H9 (cell line): ENCODE results near the gene HDAC7. TPM values are rescaled to one million over a fixed set of nuclear protein-coding genes. Genes with fewer than 3 reads are reported as not detected.

ENCODE experiments used
- DNase-seq: peaks from one replicate; pipeline ENCODE4 v3.0.0-alpha.2; 2017
- H2AFZ ChIP-seq: one replicate; pipeline ENCODE4 v1.6.1; 2013; ENCODE audit warnings: mild to moderate bottlenecking, low read length, control low read depth, moderate library complexity
- H2AK5ac ChIP-seq: 2 replicates; pipeline ENCODE4 v1.6.1; 2013; ENCODE audit warnings: low read length, control low read depth, mixed read lengths; ENCODE audit not compliant: insufficient read length
- H2BK120ac ChIP-seq: one replicate; pipeline ENCODE4 v1.6.1; 2013; ENCODE audit warnings: low read depth, mild to moderate bottlenecking, low read length, control low read depth, inconsistent platforms; ENCODE audit not compliant: poor library complexity, severe bottlenecking
- H2BK12ac ChIP-seq: 2 replicates; pipeline ENCODE4 v1.6.1; 2013; ENCODE audit warnings: low read length, control low read depth, mixed read lengths, low read depth; ENCODE audit not compliant: insufficient read length
- H2BK15ac ChIP-seq: 2 replicates; pipeline ENCODE4 v1.6.1; 2013; ENCODE audit warnings: low read depth, low read length, control low read depth
- H2BK20ac ChIP-seq: one replicate; pipeline ENCODE4 v1.6.1; 2013; ENCODE audit warnings: low read depth, mild to moderate bottlenecking, low read length, control low read depth, inconsistent platforms; ENCODE audit not compliant: poor library complexity, severe bottlenecking
- H2BK5ac ChIP-seq: 2 replicates; pipeline ENCODE4 v1.6.1; 2013; ENCODE audit warnings: low read length, control low read depth, mixed read lengths; ENCODE audit not compliant: insufficient read length
- H3K14ac ChIP-seq: 2 replicates; pipeline ENCODE4 v1.6.1; 2013; ENCODE audit warnings: low read length, control low read depth; ENCODE audit not compliant: insufficient read depth
- H3K18ac ChIP-seq: 2 replicates; pipeline ENCODE4 v1.6.1; 2013; ENCODE audit warnings: low read depth, mild to moderate bottlenecking, mixed read lengths, low read length, control low read depth; ENCODE audit not compliant: insufficient read length
- H3K23ac ChIP-seq: 2 replicates; pipeline ENCODE4 v1.6.1; 2013; ENCODE audit warnings: low read length, control low read depth, mixed read lengths, low read depth; ENCODE audit not compliant: insufficient read length
- H3K23me2 ChIP-seq: 2 replicates; pipeline ENCODE4 v1.6.1; 2013; ENCODE audit warnings: low read depth, mild to moderate bottlenecking, mixed read lengths, low read length, control low read depth; ENCODE audit not compliant: insufficient read length, poor library complexity, severe bottlenecking
- H3K27ac ChIP-seq: 2 replicates; pipeline ENCODE4 v1.5.1; 2013; ENCODE audit warnings: low read length, control low read depth, mixed read lengths, low read depth; ENCODE audit not compliant: insufficient read length
- H3K27me3 ChIP-seq: 2 replicates; pipeline ENCODE4 v1.6.1; 2013; ENCODE audit warnings: low read length, control low read depth, inconsistent platforms; ENCODE audit not compliant: insufficient read depth
- H3K4ac ChIP-seq: 2 replicates; pipeline ENCODE4 v1.6.1; 2013; ENCODE audit warnings: low read depth, mild to moderate bottlenecking, control low read depth, inconsistent platforms, low read length, moderate library complexity
- H3K4me1 ChIP-seq: 2 replicates; pipeline ENCODE4 v1.6.1; 2013; ENCODE audit warnings: low read length, control low read depth, inconsistent platforms; ENCODE audit not compliant: insufficient read depth
- H3K4me2 ChIP-seq: 2 replicates; pipeline ENCODE4 v1.6.1; 2013; ENCODE audit warnings: low read length, control low read depth, mixed read lengths; ENCODE audit not compliant: insufficient read length, insufficient read depth
- H3K56ac ChIP-seq: 2 replicates; pipeline ENCODE4 v1.6.1; 2013; ENCODE audit warnings: low read depth, mild to moderate bottlenecking, mixed read lengths, low read length, control low read depth; ENCODE audit not compliant: insufficient read length
- H3K79me1 ChIP-seq: 2 replicates; pipeline ENCODE4 v1.6.1; 2013; ENCODE audit warnings: low read depth, mild to moderate bottlenecking, moderate library complexity, low read length, control low read depth, inconsistent platforms; ENCODE audit not compliant: insufficient read depth, poor library complexity, severe bottlenecking
- H3K79me2 ChIP-seq: 2 replicates; pipeline ENCODE4 v1.6.1; 2013; ENCODE audit warnings: low read length, control low read depth, inconsistent platforms; ENCODE audit not compliant: insufficient read depth
- H3K9ac ChIP-seq: 2 replicates; pipeline ENCODE4 v1.6.1; 2013; ENCODE audit warnings: low read length, control low read depth, mixed read lengths; ENCODE audit not compliant: insufficient read length; ENCODE audit errors: extremely low read depth
- H3K9me3 ChIP-seq: one replicate; pipeline ENCODE4 v1.6.1; 2013; ENCODE audit warnings: low read depth, low read length, inconsistent platforms; ENCODE audit not compliant: control insufficient read depth
- H3T11ph ChIP-seq: one replicate; pipeline ENCODE4 v1.6.1; 2013; ENCODE audit warnings: mild to moderate bottlenecking, low read length, control low read depth, inconsistent platforms
- H4K20me1 ChIP-seq: one replicate; pipeline ENCODE4 v1.6.1; 2013; ENCODE audit not compliant: control insufficient read depth, insufficient read length, insufficient read depth
- H4K5ac ChIP-seq: 2 replicates; pipeline ENCODE4 v1.6.1; 2013; ENCODE audit warnings: low read depth, mild to moderate bottlenecking, mixed read lengths, low read length, control low read depth; ENCODE audit not compliant: insufficient read length
- H4K8ac ChIP-seq: replicated peaks from 2 replicates; pipeline ENCODE4 v1.6.1; 2013; ENCODE audit warnings: low read length, control low read depth, mixed read lengths, low read depth; ENCODE audit not compliant: insufficient read length
- H4K91ac ChIP-seq: 2 replicates; pipeline ENCODE4 v1.6.1; 2013; ENCODE audit warnings: low read depth, mild to moderate bottlenecking, moderate library complexity, mixed read lengths, low read length, control low read depth; ENCODE audit not compliant: insufficient read length
- H3K27ac Mint-ChIP-seq, 3 experiments: 2 replicates in 2 of 3; 3 replicates in 1 of 3; pipeline ENCODE4 v1.8.0; 2020 to 2021; ENCODE audit warnings: mixed read lengths in 3 of 3, mild to moderate bottlenecking in 1 of 3, moderate library complexity in 1 of 3
- H3K27me3 Mint-ChIP-seq: 2 replicates; pipeline ENCODE4 v1.8.0; 2021; ENCODE audit warnings: low read depth, mild to moderate bottlenecking, moderate library complexity, mixed read lengths
- H3K36me3 Mint-ChIP-seq, 3 experiments: 2 replicates in 2 of 3; 3 replicates in 1 of 3; pipeline ENCODE4 v1.8.0; 2020 to 2021; ENCODE audit warnings: low read depth in 3 of 3, mixed read lengths in 3 of 3; ENCODE audit not compliant: insufficient read depth in 1 of 3
- H3K4me1 Mint-ChIP-seq, 2 experiments: 2 replicates each; pipeline ENCODE4 v1.8.0; 2020; ENCODE audit warnings: mixed read lengths in 2 of 2
- H3K4me3 Mint-ChIP-seq, 2 experiments: 2 replicates in 1 of 2; 3 replicates in 1 of 2; pipeline ENCODE4 v1.8.0; 2020 to 2021; ENCODE audit warnings: mild to moderate bottlenecking in 2 of 2, mixed read lengths in 2 of 2, moderate library complexity in 1 of 2
- H3K9me3 Mint-ChIP-seq, 2 experiments: 2 replicates in 1 of 2; 3 replicates in 1 of 2; pipeline ENCODE4 v1.8.0; 2020; ENCODE audit warnings: mild to moderate bottlenecking in 2 of 2, mixed read lengths in 2 of 2, moderate library complexity in 1 of 2
- WGBS: extraction: QIAGEN DNeasy Blood & Tissue Kit; methylation state at CpG from one replicate; pipeline ENCODE4 v1.1.7; 2013; ENCODE audit warnings: missing lambda C conversion rate, low lambda C conversion rate, mixed read lengths; ENCODE audit not compliant: insufficient read length; ENCODE audit errors: extremely low coverage; 5-methylcytosine and 5-hydroxymethylcytosine counted together
- total RNA-seq: library from RNA; stranded (reverse); gene quantifications from 2 replicates; pipeline ENCODE4 v1.2.1, GENCODE V29; 2021
- TF ChIP-seq, protein P1 (sequence below): fragments of 200-600 bp; sonication (generic); conservative IDR thresholded peaks from 3 replicates; pipeline ENCODE4 v1.8.0; 2021; ENCODE audit warnings: antibody characterized with exemption, mild to moderate bottlenecking

The HDAC7 gene
- total RNA-seq, 1 experiment from 2014 or later: 72.1 TPM

- Histone ChIP-seq H2BK12ac (no peak overlapping the region), H4K8ac (no peak overlapping the region), H2BK15ac (no peak overlapping the region), H3K4me2 (no peak overlapping the region), H2BK5ac (no peak overlapping the region), H3K9me3 (no peaks in the 10 kb centered on the region), H3K27me3 (no peaks in the 10 kb centered on the region), H3K27ac (no peak overlapping the region), H2AK5ac (no peak overlapping the region), H4K91ac (no peak overlapping the region), H3K4ac (no peak overlapping the region), H3K14ac (no peak overlapping the region), H3K79me2 (peaks cover 10% of the 10 kb centered on the region; the same call in 1 of the 2 replicates), H3K56ac (no peak overlapping the region), H2BK120ac (no peak overlapping the region), H3K79me1 (no peaks in the 10 kb centered on the region), H3K9ac (no peak overlapping the region), H3K18ac (no peak overlapping the region), H4K20me1 (no peaks in the 10 kb centered on the region), H3K23me2 (peaks cover 7% of the 10 kb centered on the region), H3K23ac (no peak overlapping the region), H3T11ph (no peak overlapping the region), H2AFZ (no peak overlapping the region), H4K5ac (no peak overlapping the region), H3K4me1 (peaks cover 15% of the 10 kb centered on the region; the same call in 1 of the 2 replicates), H2BK20ac (no peak overlapping the region)
- WGBS: no CpG with 5 or more reads among the region's 2 CpGs
- peaks cover 12% of the 10 kb centered on the region for H3K27me3 Mint-ChIP-seq
- DNase-seq: no peak
- H3K27ac Mint-ChIP-seq: no peak overlapping the region
- no peaks in the 10 kb centered on the region for H3K9me3 Mint-ChIP-seq
- peaks cover 0 to 5% (median 0%) of the 10 kb centered on the region in 3 experiments; a peak in 2 of 7 replicates for H3K36me3 Mint-ChIP-seq
- TF ChIP-seq, protein P1, sequence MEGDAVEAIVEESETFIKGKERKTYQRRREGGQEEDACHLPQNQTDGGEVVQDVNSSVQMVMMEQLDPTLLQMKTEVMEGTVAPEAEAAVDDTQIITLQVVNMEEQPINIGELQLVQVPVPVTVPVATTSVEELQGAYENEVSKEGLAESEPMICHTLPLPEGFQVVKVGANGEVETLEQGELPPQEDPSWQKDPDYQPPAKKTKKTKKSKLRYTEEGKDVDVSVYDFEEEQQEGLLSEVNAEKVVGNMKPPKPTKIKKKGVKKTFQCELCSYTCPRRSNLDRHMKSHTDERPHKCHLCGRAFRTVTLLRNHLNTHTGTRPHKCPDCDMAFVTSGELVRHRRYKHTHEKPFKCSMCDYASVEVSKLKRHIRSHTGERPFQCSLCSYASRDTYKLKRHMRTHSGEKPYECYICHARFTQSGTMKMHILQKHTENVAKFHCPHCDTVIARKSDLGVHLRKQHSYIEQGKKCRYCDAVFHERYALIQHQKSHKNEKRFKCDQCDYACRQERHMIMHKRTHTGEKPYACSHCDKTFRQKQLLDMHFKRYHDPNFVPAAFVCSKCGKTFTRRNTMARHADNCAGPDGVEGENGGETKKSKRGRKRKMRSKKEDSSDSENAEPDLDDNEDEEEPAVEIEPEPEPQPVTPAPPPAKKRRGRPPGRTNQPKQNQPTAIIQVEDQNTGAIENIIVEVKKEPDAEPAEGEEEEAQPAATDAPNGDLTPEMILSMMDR: no peak
- H3K4me3 Mint-ChIP-seq: no peak overlapping the region
- H3K4me1 Mint-ChIP-seq: peaks cover 48 to 51% of the 10 kb centered on the region in 2 experiments
These were observed 2.7 kb upstream of the HDAC7 start for GRCh38 chr12:47822401-47822800.
